HEK293T (cell line): ENCODE measurements around the gene CSTA.

Experiments used
- BHLHE40 ChIP-seq: fragments of 450-650 bp; IDR thresholded peaks from 2 replicates; pipeline ENCODE4 v1.6.1; 2016; ENCODE audit warnings: mild to moderate bottlenecking, moderate library complexity, borderline replicate concordance
- HDGF ChIP-seq: fragments of 450-650 bp; IDR thresholded peaks from 2 replicates; pipeline ENCODE4 v1.6.1; 2017; ENCODE audit warnings: antibody characterized with exemption, borderline replicate concordance

DNA sequence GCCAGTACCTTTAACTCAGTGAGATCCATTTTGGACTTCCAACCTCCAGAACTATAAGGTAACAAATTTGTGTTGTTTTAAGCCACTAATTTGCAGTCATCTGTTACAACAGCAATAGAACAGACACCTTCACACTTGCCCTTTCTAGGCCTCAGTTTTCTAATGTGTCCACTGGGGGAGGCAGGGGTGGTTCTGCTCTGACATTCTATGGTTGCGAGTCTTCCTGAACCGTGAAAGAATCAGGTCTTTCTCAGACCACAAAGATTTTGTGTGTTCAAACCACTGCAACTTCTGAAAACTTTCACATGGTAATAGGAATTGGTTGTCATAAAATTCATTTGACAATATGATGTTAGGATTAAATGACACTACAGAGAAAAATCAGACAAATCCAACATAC, 26.8 kb upstream of the CSTA start:
- no peak for TF ChIP-seq BHLHE40
- no peak for TF ChIP-seq HDGF
